Subcutaneous adipose tissue (tissue), 4 donors: ENCODE results near the gene TDRD9. TPM values are rescaled to one million over a fixed set of nuclear protein-coding genes. Genes with fewer than 3 reads are reported as not detected.

Experiments used
- CTCF ChIP-seq: fragments of 450-650 bp; IDR thresholded peaks from one replicate; pipeline ENCODE4 v1.5.1; 2016; ENCODE audit warnings: low read depth, mild to moderate bottlenecking, control low read depth, antibody characterized with exemption, moderate library complexity
- total RNA-seq, 4 donors: library from RNA; depleted of rRNA; stranded (reverse); fragments of >200 nt; gene quantifications; one replicate each; pipeline ENCODE4 v1.1.0, GENCODE V29; 2016

TDRD9 gene
- total RNA-seq, 4 donors from 2014 or later: 0.38 to 3.9 (median 1.2) TPM

- TF ChIP-seq CTCF: no peak
Measured at GRCh38 chr14:104039214-104039613, 111.0 kb downstream of the TDRD9 start.

- no peak for TF ChIP-seq CTCF
Measured at GRCh38 chr14:104040539-104040938, 112.3 kb downstream of the TDRD9 start.

- no peak for TF ChIP-seq CTCF
Measured at GRCh38 chr14:104041430-104042104, 113.3 kb downstream of the TDRD9 start.

GRCh38 chr14:104044016-104044415 is 115.8 kb downstream of the TDRD9 start:
- TF ChIP-seq CTCF: no peak

- no peak for TF ChIP-seq CTCF
Measured at GRCh38 chr14:104047761-104048160, 119.5 kb downstream of the TDRD9 start.

GRCh38 chr14:104048758-104049507 is 120.7 kb downstream of the TDRD9 start:
- no peak for TF ChIP-seq CTCF

- TF ChIP-seq CTCF: no peak
Measured at GRCh38 chr14:104049576-104050240, 121.5 kb downstream of the TDRD9 start.
